GM18907 (cell line): ENCODE measurements around the gene UBXN11.
A peak's percentile ranks its signal among the peaks of the same experiment; 100 is the strongest.

Experiments used
- ATAC-seq: cut with Tn5 transposase; IDR thresholded peaks from one replicate; pipeline ENCODE4 v1.9.1; 2021; ENCODE audit warnings: mild to moderate bottlenecking, moderate library complexity; ENCODE audit not compliant: unreplicated experiment

Gene UBXN11

DNA sequence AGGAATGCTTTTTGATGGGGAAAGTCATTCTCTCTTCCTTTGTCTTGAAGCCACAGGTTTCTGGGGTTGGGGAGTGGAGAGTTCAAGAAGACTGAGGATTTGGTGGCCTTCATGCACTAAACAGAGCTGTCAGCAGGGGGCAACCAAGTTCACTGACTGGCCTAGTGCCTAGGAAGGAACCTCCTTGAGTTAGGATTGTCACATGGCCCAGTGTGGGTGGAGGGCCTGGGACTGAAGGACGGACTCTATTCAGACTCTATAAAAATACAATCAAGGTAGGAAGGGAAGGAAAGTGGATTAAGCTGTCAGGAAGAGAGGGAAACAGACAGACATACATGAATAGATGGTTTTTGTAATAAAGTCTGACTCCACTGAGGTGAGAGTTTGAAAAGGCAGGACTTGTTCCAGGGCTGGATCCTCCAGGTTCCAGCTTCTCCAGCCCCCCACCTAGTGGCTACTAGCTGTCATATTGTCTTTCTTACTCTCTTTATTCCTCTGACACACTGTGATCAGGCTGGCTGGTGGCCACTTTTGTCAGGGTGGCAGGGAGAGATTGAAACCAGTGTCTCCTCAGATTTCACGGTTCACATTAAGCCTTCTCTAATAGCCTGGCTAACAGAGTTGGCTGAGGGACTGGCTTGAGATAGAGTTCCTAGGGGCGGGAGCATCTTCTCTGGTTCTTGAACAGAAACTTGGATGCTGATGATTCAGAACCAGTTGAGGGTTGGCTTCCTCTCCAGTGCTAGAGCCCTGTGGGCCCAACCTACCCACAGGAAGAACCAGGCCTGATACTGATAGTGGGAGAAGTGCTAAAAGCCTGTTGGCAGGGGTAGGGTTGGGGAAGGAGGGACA, 30.6 kb downstream of the UBXN11 start:
- ATAC-seq, result peak; percentile 44

DNA sequence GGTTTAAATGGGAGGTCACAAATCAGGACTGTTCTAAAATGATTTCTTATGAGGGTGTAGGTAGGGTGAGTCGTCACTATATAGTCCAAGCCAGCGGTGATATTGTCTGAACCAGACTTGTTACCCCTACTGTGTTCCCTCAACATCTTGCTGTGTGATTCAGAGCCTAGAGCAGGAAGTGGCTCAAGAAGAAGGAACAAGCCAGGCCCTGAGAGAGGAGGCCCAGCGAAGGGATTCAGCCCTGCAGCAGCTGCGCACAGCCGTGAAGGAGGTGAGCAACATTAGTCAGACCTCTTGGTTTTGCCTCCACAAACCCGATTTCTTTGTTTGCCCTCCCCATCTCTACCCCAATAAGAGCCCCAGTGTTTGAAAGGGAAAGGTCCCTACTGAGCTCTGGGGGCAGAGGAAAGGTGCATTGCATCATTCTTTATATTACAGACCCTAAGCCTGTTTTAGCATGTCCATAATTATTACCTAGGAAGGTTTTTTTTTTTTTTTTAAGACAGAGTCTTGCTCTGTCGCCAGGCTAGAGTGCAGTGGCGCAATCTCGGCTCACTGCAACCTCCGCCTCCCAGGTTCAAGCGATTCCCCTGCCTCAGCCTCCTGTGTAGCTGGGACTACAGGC, 31.5 kb downstream of the UBXN11 start:
- no peak for ATAC-seq

DNA sequence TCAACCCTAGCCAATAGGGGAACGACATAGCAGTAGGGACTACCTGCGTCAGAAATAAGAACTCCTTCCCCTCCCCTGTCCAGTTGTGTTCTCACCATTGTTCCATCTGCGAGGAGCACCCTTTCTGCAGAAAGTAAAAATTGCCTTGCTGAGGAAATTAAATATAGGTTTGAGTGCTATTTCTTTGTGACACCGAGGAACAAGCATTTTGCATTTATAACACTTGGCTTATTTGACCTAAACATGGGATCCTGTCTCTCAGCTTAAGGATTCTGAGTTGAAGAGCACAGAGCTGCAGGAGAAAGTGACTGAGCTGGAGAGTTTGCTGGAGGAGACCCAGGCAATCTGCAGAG, 37.3 kb downstream of the UBXN11 start:
- no peak for ATAC-seq

DNA sequence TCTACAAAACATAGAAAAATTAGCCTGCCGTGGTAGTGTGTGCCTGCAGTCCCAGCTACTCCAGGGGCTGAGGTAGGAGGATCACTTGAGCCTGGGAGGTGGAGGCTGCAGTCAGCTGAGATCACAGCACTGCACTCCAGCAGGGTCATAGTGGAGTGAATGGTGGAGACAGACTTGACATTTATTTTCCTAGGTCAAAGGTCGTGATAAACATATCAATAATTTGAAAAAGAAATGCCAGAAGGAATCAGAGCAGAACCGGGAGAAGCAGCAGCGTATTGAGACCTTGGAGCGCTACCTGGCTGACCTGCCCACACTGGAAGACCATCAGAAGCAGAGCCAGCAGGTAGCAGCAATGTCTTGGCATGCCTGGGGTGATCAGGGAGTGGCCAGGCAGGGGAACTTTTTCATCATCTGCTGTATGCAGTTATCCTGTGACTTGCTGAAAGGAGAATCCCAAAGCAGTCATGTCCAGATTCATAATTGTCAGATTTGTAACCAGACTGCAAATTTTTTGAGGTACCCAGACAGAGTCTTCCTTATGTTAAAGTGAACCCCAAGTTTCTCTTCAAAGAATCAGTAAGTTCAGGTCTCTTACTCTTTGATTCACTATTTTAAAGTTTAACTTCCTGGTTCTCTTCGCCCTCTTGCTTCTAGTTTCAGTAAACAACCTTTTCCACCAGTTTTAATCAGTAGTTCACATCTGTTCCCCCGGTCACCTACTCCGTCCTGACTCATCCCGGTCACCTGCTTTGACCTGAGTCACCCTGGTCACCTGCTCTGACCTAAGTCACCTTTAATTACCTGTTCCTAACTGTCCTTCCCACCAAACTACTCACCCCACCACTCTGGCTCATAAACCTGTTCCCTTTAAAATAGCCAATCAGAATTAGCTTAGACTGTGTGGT, 37.9 kb downstream of the UBXN11 start:
- no peak for ATAC-seq

DNA sequence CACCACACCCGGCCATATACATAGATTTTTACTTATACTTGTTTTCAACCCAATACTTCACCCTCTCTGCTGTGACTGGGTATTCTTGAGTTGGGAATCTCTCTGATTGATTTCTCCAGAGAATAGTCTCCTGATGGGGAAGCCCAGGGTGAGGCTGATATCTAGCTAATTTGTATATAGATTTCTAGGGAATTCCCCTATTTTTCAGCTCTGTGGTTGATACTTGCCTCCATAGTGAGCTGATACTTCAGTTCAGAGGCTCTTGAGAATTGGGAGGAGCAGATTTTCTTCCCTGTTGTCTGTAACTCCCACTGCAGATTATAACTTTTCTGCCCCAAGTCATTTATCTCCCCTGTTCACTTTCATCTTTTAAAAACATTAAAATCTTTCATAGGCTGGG, 41.0 kb downstream of the UBXN11 start:
- ATAC-seq, result no peak

DNA sequence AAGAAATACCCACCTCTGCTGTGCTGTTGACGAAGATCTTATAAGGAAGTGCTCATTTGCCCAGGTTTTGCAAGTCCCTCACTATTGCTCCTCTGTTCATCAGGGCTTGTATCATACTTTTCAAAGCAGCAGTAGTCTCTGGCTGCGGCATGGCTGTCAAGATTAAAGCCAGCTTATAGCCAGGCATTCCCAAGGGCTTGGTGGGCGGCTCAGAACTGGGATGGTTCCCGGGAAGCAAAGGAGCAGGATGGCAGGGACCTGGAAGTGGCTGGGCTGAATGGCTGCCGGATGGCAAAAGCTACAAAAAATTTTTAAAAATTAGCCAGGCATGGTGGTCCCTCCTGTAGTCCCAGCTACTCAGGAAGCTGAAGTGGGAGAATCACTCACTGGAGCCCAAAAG, 43.2 kb downstream of the UBXN11 start:
- no peak for ATAC-seq

DNA sequence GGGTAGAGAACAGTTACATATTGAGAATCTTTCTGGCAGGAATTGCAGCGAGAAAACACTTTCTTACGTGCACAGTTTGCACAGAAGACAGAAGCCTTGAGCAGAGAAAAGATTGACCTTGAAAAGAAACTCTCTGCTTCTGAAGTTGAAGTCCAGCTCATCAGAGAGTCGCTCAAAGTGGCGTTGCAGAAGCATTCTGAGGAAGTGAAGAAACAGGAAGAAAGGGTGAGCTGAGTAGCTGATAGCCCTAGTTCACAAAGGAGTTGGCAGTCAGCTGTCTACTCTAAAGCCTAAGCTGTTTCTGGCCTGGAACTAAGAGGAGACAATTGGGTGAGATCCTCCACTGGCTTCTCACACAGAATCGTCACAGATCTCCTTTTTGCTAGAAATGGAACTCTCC, 46.9 kb downstream of the UBXN11 start:
- no peak for ATAC-seq

DNA sequence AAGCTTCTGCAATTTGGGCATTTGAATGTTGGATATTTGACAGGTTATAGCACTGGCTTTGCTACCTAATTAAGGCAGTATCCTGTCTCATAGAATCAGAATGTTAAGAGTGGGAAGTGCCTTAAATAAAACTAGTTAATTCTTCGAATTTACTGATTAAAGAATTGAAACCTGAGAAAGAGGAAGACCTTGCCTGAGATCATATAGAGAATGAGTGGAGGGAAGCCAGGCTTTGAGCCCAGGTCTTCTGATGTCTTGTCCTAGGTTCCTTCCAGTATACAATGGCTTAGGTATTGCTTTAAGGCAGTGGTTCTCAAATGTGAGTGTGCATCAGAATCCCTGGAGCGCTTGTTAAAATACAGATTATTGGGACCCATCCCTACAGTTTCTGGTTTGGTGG, 47.4 kb downstream of the UBXN11 start:
- ATAC-seq, result no peak

DNA sequence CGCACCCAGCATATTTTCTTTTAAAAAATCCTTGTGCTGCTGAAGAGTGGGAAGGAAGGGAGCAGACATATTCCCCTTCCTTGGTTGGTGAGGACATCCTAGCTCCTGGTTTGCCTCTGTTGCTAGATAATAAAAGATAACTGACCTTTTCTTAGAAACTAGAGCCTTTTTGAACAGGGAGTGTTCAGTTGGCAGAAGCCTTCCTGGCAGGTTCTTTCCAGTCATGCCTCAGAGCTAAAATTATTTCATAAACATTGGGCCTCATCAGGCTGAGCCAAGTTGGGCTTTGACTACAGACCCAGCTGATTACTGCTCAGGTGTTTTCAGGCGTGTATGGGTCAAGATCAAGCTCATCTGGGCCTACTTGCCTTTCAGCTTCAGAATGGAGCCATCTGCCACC, 49.2 kb downstream of the UBXN11 start:
- no peak for ATAC-seq

DNA sequence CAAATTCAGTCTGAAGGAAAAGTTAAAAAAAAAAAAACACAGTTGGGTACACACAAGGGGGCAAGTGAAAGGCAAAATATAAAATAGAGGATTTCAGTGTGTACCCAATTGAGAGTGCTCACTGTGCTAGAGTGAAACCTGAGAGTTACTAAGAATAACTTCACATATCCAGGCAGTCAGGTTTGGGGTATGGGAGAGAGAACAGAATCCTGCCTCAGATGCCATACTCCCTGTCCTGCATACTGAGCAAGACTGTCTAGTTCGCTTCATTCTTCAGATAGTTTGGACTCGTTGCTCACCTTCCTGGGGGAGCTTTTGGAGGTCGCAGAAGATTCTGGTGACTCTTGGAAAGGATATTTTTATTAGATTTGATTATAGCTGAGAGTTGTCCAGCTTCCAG, 52.0 kb downstream of the UBXN11 start:
- no peak for ATAC-seq

DNA sequence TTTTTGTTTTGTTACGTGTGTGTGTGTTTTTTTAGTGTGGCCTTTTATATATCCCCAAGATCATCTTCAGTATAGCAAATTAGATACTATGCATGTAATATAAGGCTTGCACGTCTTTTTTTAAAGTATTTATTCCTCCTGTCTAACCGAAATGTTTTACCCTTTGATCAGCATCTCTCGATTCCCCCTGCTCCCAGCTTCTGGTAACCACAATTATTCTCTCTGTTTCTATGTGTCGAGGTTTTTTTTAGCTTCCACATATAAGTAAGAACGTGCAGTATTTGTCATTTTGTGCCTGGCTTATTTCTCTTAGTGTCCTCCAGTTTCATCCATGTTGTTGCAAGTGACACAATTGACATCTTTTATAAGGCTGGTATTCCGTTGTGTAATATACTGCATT, 53.7 kb downstream of the UBXN11 start:
- ATAC-seq, result no peak

DNA sequence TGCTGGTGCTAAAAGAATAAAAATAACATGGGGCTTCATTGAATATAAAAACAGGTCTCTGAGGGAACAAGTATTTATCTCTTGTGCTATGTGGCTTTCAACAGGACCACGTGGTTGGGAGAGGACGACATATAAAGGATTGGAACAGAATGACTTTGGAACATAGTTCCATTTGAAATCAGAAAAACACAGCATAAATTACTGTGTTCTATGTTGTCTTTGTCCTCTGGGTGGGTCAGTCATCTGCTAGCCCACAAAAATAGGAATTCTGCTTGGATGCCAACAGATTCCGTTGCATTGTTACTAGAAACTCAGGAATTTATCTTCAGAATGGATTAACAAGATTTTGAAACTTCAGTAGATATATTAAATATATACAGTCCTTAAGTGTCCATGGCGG, 66.5 kb downstream of the UBXN11 start:
- ATAC-seq, result no peak

DNA sequence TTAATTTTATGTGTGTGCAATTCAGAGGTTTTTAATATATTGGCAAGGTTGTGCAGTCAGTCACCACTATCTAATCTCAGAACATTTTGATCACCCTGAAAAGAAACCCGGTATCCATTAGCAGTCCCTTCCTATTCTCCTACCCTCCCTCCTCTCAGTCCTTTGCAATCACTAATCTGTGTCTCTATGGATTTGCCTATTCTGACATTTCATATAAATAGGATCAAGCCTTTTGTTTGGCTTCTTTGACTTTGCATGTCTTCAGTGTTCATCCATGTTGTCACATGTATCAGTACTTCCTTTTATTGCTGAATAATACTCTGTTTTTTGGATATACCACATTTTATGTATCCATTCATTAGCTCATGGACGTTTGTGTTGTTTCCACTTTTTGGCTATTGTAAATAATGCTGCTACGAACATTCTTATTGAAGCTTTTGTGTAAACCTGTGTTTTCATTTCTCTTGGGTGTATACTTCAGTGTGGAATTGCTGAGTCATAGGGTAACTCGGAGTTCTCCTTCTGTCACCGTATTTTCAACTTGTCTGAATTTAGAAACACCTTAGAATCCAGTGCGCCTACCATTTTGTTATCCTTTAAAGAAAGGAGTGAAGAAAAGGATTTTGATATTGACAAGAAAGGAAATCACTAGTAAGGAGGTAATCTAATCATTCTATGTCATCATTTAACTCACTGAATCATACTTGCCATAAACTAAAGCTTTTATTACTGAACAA, 69.0 kb downstream of the UBXN11 start:
- ATAC-seq, result no peak

DNA sequence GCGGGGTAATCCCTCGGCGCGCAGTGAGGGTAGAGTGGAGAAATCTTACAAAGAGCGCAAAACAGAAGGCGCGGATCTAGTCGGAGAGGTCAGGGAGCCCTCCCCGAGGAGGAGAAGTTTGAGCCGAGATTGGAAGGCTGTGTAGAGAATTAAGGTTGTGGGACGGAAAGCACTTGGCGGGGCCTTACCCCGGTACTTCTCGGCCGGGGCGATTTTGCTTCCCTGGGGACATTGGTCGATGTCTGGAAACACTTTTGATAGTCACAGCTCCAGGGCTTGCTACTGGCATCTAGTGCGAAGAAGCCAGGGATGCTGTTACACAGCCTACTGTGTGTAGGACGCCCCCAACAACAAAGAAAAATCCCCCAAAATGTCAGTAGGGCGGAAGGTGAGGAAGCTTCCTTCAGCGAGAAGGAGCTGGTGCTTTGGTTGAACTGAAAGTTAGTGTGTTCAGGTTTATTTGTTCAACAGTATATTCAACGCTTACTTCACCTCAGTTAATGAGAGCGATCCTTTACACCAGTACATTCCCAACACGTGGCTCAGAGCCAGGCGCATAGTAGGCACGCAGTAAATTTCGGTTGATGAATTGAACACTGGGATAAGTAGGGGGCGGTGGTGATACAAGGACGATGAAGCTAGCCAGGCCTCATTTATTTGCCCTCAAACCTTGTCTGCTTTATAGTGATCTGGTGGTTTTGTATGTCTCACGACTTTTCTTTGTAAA, 71.6 kb downstream of the UBXN11 start:
- peak; percentile 21 for ATAC-seq

DNA sequence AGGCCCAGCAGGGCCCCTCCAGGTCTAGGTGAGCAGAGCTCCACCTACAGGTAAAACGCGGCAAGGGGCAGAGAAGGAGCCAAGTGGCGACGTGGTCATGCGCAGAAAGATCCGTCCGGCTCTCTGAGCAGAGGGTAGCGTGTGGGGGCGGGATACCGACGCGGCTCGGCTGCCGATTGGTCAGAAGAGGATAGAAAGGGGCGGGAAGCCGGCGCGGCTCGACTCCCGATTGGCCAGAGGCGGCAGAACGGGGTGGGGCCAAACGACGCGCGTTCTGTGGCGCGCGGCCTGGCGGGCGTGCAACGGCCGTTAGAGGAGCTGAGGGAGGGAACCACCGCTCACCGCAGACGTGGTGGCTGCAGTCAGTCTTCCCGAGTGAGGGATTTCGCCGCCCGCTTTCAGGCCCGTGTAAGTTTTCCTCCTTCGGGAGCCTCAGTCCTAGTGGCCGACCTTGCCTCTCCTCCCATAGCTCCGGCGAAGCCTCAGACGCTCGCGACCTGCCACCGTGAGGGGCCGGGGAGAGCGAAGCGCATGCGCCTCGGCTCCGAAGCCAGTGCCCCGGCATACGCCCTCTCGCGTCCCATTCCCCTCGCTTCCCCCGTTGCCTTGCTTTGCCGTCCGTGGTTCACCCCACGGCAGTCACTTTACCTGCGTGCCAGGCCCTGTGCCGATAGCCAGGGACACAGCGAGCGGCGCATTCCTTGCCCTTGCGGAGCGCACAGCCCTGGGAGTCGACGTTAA, 72.4 kb downstream of the UBXN11 start, which contains the start of gene CEP85:
CEP85 (plus strand) TSS at position 298 of the 741 bp plus-strand sequence. CDS start 5,584 bp downstream, outside the sequence.
- ATAC-seq, result peak; percentile 92
